GM12878 (cell line): ENCODE measurements around the gene OTUB1.

ENCODE experiments used
- EP300 ChIP-seq, 2 experiments: fragments of 150-350 bp in 1 of 2; IDR thresholded peaks; 2 replicates each; pipeline ENCODE4 v1.6.1; 2011 to 2012; ENCODE audit warnings: low read depth in 2 of 2, low read length in 2 of 2, borderline replicate concordance in 1 of 2, improper control_type of control experiment in 1 of 2, inconsistent platforms in 1 of 2; ENCODE audit not compliant: control insufficient read depth in 1 of 2
- POLR2AphosphoS2 ChIP-seq: IDR thresholded peaks from 2 replicates; pipeline ENCODE4 v1.6.1; 2011; ENCODE audit warnings: low read depth, mild to moderate bottlenecking, low read length, improper control_type of control experiment, moderate library complexity
- RAD21 ChIP-seq: IDR thresholded peaks from 2 replicates; pipeline ENCODE4 v1.6.1; 2011; ENCODE audit warnings: mild to moderate bottlenecking, low read depth, low read length, moderate library complexity; ENCODE audit not compliant: insufficient read depth
- TF ChIP-seq, protein P1 (sequence below), 3 experiments: IDR thresholded peaks in 2 of 3; conservative IDR thresholded peaks in 1 of 3; 2 replicates each; pipeline ENCODE4 v1.5.1; 2011; ENCODE audit warnings: low read depth in 3 of 3, low read length in 3 of 3, mild to moderate bottlenecking in 3 of 3, control low read depth in 2 of 3, moderate library complexity in 2 of 3, inconsistent platforms in 1 of 3, mixed read lengths in 1 of 3; ENCODE audit not compliant: control insufficient read depth in 2 of 3, insufficient read depth in 1 of 3; ENCODE audit errors: extremely low read depth in 1 of 3

DNA sequence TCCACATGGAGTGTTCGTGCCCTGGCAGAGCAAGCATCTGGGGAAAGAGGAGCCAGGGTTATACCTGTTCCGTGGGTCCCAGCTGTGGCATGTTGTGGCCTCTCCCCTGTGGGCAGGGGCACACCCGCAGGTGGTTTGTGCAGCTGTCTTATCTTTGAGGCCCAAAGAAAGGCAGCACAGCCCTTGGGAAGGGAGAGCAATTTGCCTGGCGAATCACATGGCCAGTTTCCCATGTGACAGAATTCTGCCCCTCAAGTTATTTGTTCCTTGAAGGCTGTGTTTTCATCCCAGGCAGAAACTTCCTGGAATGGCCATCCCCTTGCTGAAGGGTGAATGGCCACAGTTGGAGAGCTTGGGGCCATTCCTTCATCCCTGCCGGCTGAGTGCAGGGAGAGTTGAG is 28.2 kb upstream of the OTUB1 start:
- no peak for TF ChIP-seq RAD21
- no peak for TF ChIP-seq POLR2AphosphoS2
- TF ChIP-seq EP300 (IDR thresholded peaks at IDR 0.05; ENCODE audit: borderline replicate concordance in 1 of 2, control insufficient read depth in 1 of 2, low read depth in 2 of 2, low read length in 2 of 2) = no peak
- TF ChIP-seq, protein P1, sequence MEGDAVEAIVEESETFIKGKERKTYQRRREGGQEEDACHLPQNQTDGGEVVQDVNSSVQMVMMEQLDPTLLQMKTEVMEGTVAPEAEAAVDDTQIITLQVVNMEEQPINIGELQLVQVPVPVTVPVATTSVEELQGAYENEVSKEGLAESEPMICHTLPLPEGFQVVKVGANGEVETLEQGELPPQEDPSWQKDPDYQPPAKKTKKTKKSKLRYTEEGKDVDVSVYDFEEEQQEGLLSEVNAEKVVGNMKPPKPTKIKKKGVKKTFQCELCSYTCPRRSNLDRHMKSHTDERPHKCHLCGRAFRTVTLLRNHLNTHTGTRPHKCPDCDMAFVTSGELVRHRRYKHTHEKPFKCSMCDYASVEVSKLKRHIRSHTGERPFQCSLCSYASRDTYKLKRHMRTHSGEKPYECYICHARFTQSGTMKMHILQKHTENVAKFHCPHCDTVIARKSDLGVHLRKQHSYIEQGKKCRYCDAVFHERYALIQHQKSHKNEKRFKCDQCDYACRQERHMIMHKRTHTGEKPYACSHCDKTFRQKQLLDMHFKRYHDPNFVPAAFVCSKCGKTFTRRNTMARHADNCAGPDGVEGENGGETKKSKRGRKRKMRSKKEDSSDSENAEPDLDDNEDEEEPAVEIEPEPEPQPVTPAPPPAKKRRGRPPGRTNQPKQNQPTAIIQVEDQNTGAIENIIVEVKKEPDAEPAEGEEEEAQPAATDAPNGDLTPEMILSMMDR (IDR thresholded peaks at IDR 0.05 in 2 of 3, conservative IDR thresholded peaks at IDR 0.05 in 1 of 3; ENCODE audit: control insufficient read depth in 2 of 3, extremely low read depth in 1 of 3, insufficient read depth in 1 of 3, low read depth in 3 of 3, low read length in 3 of 3) = no peak
